IMR-90 (cell line): ENCODE results near the gene VPS4B. TPM values are rescaled to one million over a fixed set of nuclear protein-coding genes. Genes with fewer than 3 reads are reported as not detected.

ENCODE experiments used
- ATAC-seq: fragments of 200-7000 bp; cut with Tn5 transposase; 2 replicates; pipeline ENCODE4 v1.9.1; 2020; ENCODE audit warnings: low read depth, mild to moderate bottlenecking, moderate library complexity
- BruUV-seq: library from RNA; stranded (reverse); fragments of 400-500 nt; replicated peaks from 2 replicates; lab custom pipeline; 2021; lab: Mats Ljungman, UMichigan
- CTCF ChIA-PET: fragments of 300-600 bp; formaldehyde crosslinking; extraction: SDS; loops from one replicate; lab custom pipeline; 2021; ENCODE audit warnings: antibody characterized with exemption; lab: Yijun Ruan, JAX
- POLR2A ChIA-PET: fragments of 300-600 bp; sonication (Branson Sonifier 250); formaldehyde crosslinking; loops from one replicate; lab custom pipeline; 2022; ENCODE audit warnings: antibody characterized with exemption; ENCODE audit not compliant: unreplicated experiment; lab: Charles Lee
- DNase-seq: peaks from one replicate; pipeline ENCODE4 v3.0.0; 2013
- H2AFZ ChIP-seq: replicated peaks from 2 replicates; pipeline ENCODE3; 2013; ENCODE audit warnings: low read length, mild to moderate bottlenecking; ENCODE audit not compliant: poor library complexity
- H2AK5ac ChIP-seq: 2 replicates; pipeline ENCODE4 v1.6.1; 2013; ENCODE audit warnings: low read depth, low read length, inconsistent platforms
- H2AK9ac ChIP-seq: replicated peaks from 2 replicates; pipeline ENCODE3; 2013; ENCODE audit warnings: mild to moderate bottlenecking, low read depth, low read length, moderate library complexity; ENCODE audit not compliant: poor library complexity
- H2BK120ac ChIP-seq: 2 replicates; pipeline ENCODE4 v1.6.1; 2013; ENCODE audit warnings: low read depth, low read length, inconsistent platforms
- H2BK15ac ChIP-seq: 3 replicates; pipeline ENCODE4 v1.6.1; 2013; ENCODE audit warnings: low read depth, low read length, inconsistent platforms
- H2BK20ac ChIP-seq: 2 replicates; pipeline ENCODE4 v1.6.1; 2013; ENCODE audit warnings: low read depth, mild to moderate bottlenecking, inconsistent platforms, low read length, moderate library complexity
- H2BK5ac ChIP-seq: 2 replicates; pipeline ENCODE4 v1.6.1; 2013; ENCODE audit warnings: mild to moderate bottlenecking, low read depth, low read length, inconsistent platforms; ENCODE audit not compliant: poor library complexity, severe bottlenecking
- H3K14ac ChIP-seq: replicated peaks from 2 replicates; pipeline ENCODE4 v1.6.1; 2013; ENCODE audit warnings: low read depth, low read length, inconsistent platforms
- H3K18ac ChIP-seq: 2 replicates; pipeline ENCODE4 v1.6.1; 2013; ENCODE audit warnings: low read depth, low read length, control low read depth
- H3K23ac ChIP-seq: 2 replicates; pipeline ENCODE4 v1.6.1; 2013; ENCODE audit warnings: low read depth, low read length, inconsistent platforms
- H3K27ac ChIP-seq: 2 replicates; pipeline ENCODE4 v1.5.1; 2013; ENCODE audit warnings: mild to moderate bottlenecking, control low read depth, low read length; ENCODE audit not compliant: insufficient read depth
- H3K27me3 ChIP-seq: 2 replicates; pipeline ENCODE4 v1.6.1; 2013; ENCODE audit warnings: low read length; ENCODE audit not compliant: control insufficient read depth, insufficient read depth
- H3K36me3 ChIP-seq: 2 replicates; pipeline ENCODE4 v1.6.1; 2013; ENCODE audit warnings: low read length, mixed read lengths; ENCODE audit not compliant: control insufficient read depth, insufficient read depth
- H3K4ac ChIP-seq: 2 replicates; pipeline ENCODE4 v1.6.1; 2013; ENCODE audit warnings: low read depth, low read length, inconsistent platforms
- H3K4me1 ChIP-seq: 2 replicates; pipeline ENCODE4 v1.6.1; 2013; ENCODE audit warnings: low read length, mixed read lengths; ENCODE audit not compliant: control insufficient read depth, insufficient read depth
- H3K4me2 ChIP-seq: 2 replicates; pipeline ENCODE4 v1.6.1; 2013; ENCODE audit warnings: low read depth, mild to moderate bottlenecking, control low read depth, low read length, moderate library complexity
- H3K4me3 ChIP-seq: 2 replicates; pipeline ENCODE4 v1.5.1; 2013; ENCODE audit warnings: low read depth, mild to moderate bottlenecking, control low read depth, low read length, moderate library complexity; ENCODE audit not compliant: insufficient read depth
- H3K56ac ChIP-seq: 2 replicates; pipeline ENCODE4 v1.6.1; 2013; ENCODE audit warnings: low read length, inconsistent platforms; ENCODE audit not compliant: insufficient read depth; ENCODE audit errors: extremely low read depth
- H3K79me1 ChIP-seq, 2 experiments: 2 replicates each; pipeline ENCODE4 v1.6.1; 2013; ENCODE audit warnings: low read length in 2 of 2, inconsistent platforms in 1 of 2, low read depth in 1 of 2
- H3K9ac ChIP-seq: 2 replicates; pipeline ENCODE4 v1.6.1; 2013; ENCODE audit warnings: low read depth, low read length, control low read depth
- H3K9me1 ChIP-seq: 2 replicates; pipeline ENCODE4 v1.6.1; 2013; ENCODE audit warnings: low read length, inconsistent platforms; ENCODE audit not compliant: insufficient read depth
- H3K9me3 ChIP-seq: 2 replicates; pipeline ENCODE4 v1.6.1; 2013; ENCODE audit warnings: low read length; ENCODE audit not compliant: control insufficient read depth, insufficient read depth
- H4K20me1 ChIP-seq: 2 replicates; pipeline ENCODE4 v1.6.1; 2013; ENCODE audit warnings: low read length, inconsistent platforms; ENCODE audit not compliant: insufficient read depth
- H4K5ac ChIP-seq: 2 replicates; pipeline ENCODE4 v1.6.1; 2013; ENCODE audit warnings: mild to moderate bottlenecking, low read depth, low read length, control low read depth
- H4K8ac ChIP-seq, 2 experiments: 2 replicates each; pipeline ENCODE4 v1.6.1; 2013; ENCODE audit warnings: low read depth in 2 of 2, low read length in 2 of 2, control low read depth in 1 of 2, inconsistent platforms in 1 of 2
- H4K91ac ChIP-seq: 2 replicates; pipeline ENCODE4 v1.6.1; 2013; ENCODE audit warnings: low read depth, low read length, inconsistent platforms; ENCODE audit not compliant: insufficient read depth
- BHLHE40 ChIP-seq: fragments of 150-350 bp; IDR thresholded peaks from 2 replicates; pipeline ENCODE4 v1.6.1; 2016; ENCODE audit warnings: mild to moderate bottlenecking, low read depth, low read length
- ELK1 ChIP-seq: fragments of 150-350 bp; IDR thresholded peaks from 2 replicates; pipeline ENCODE4 v1.6.1; 2016; ENCODE audit warnings: low read depth, mild to moderate bottlenecking, low read length, moderate library complexity, borderline replicate concordance
- MAZ ChIP-seq: IDR thresholded peaks from 2 replicates; pipeline ENCODE4 v1.6.1; 2012; ENCODE audit warnings: low read depth, mild to moderate bottlenecking, low read length, improper control_type of control experiment, moderate library complexity, borderline replicate concordance
- NFE2L2 ChIP-seq: fragments of 150-350 bp; IDR thresholded peaks from 2 replicates; pipeline ENCODE4 v1.6.1; 2016; ENCODE audit warnings: low read depth, mild to moderate bottlenecking, low read length
- SMC3 ChIP-seq: fragments of 150-350 bp; IDR thresholded peaks from 2 replicates; pipeline ENCODE4 v1.6.1; 2016; ENCODE audit warnings: low read depth, mild to moderate bottlenecking, antibody characterized with exemption, low read length, moderate library complexity
- WGBS, 2 experiments: methylation state at CpG; one replicate each; pipeline versions ENCODE4 v1.1.5 to v1.1.7; 2013; ENCODE audit warnings: missing lambda C conversion rate in 2 of 2; ENCODE audit not compliant: insufficient read length in 1 of 2; ENCODE audit errors: extremely low coverage in 2 of 2; 5-methylcytosine and 5-hydroxymethylcytosine counted together
- dilution Hi-C: fragments of 300-500 bp; cut with HindIII; formaldehyde crosslinking; loops from one replicate; pipeline ENCODE4 v1.14.3; 2018; ENCODE audit warnings: low sequenced_read_pairs; ENCODE audit not compliant: unreplicated experiment
- in situ Hi-C: fragments of 300-500 bp; cut with MboI; formaldehyde crosslinking; loops from 3 replicates; pipeline ENCODE4 v1.14.3; 2019; ENCODE audit warnings: low sequenced_read_pairs, inconsistent platforms, mixed read lengths
- intact Hi-C: fragments of 100-400 bp; cut with micrococcal nuclease; formaldehyde crosslinking; loops from 2 replicates; pipeline ENCODE4 v1.10.0; 2022
- polyA plus RNA-seq, 3 experiments: library from polyadenylated mRNA; depleted of rRNA; stranded (reverse); fragments of >200 nt; gene quantifications; 2 replicates each; pipeline ENCODE4 v1.2.3, GENCODE V29; 2012; ENCODE audit warnings: low replicate concordance in 1 of 3
- total RNA-seq: library from RNA; depleted of rRNA; stranded (reverse); fragments of >200 nt; gene quantifications from 2 replicates; pipeline ENCODE4 v1.2.3, GENCODE V29; 2012

The VPS4B gene
- total and polyA plus RNA-seq, 2 of the 4 experiments (the other 2 are of a cell fraction), result 16.2 to 31.5 TPM

DNA sequence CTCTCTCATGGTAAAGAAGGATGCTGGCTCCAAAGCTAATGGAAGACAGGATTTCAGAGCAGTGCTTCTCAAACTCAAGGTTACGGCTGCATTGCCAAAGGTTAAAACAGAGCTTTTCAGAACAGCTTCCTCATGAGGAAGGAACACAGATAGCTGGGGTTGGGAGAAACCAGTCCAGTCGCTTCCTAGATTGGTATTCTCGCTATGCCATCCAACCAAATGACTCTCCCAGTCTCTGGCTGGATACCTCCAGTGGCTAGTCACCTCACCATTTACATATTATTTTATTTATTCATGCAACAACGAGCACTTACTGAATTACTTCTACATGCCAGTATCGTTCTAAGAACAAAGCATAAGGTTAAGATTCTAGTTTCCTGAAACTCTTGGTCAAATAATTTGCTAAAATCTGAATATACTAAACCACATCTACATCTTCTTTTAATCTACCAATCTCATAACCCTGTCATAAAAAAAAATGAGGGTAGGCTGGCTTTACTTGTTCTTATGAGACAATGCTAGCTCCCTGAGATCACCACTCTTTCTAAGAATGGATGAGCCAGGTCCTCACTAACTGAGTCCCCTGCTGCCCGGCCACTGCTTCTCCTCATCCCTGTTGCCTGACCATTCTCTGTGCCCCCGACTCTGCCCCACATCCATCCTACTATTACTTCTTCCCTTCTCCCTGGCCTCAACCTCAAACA is 75.6 kb downstream of the VPS4B start:
- ATAC-seq, result no peak
- Histone ChIP-seq H2BK120ac (no peak overlapping the region), H3K9me1 (no peaks in the 10 kb centered on the region), H3K4me3 (no peak overlapping the region), H3K23ac (no peak overlapping the region; the same call in 1 of the 2 replicates), H4K5ac (no peak overlapping the region), H3K27ac (no peak overlapping the region), H2AFZ (no peak overlapping the region), H3K9ac (no peak overlapping the region), H3K56ac (no peak overlapping the region), H4K8ac (no peak overlapping the region), H3K4me2 (no peak overlapping the region), H3K9me3 (no peaks in the 10 kb centered on the region), H3K79me1 (peaks cover 11 to 33% of the 10 kb centered on the region in 2 experiments; a peak in 3 of 4 replicates), H2BK15ac (no peak overlapping the region), H4K91ac (no peak overlapping the region), H3K4ac (no peak overlapping the region), H2BK20ac (no peak overlapping the region), H2BK5ac (no peak overlapping the region), H3K14ac (no peak overlapping the region), H3K4me1 (no peaks in the 10 kb centered on the region), H2AK9ac (no peak overlapping the region), H3K27me3 (no peaks in the 10 kb centered on the region), H2AK5ac (no peak overlapping the region), H3K36me3 (peaks cover 57% of the 10 kb centered on the region), H4K20me1 (no peaks in the 10 kb centered on the region; the same call in 1 of the 2 replicates), H3K18ac (no peak overlapping the region)
- no peak for TF ChIP-seq NFE2L2
- TF ChIP-seq MAZ, result no peak
- TF ChIP-seq ELK1, result no peak
- no peak for TF ChIP-seq SMC3
- no peak for TF ChIP-seq BHLHE40
- intact Hi-C loops, result no loop called here
- ChIA-PET POLR2A (no interaction called here), CTCF (no interaction called here)
- DNase-seq, result no peak
- 100% methylated on average over 1 of the region's 7 CpGs; no CpG with 5 or more reads in 1 of the 2 experiments for WGBS, 2 experiments
- in situ Hi-C loops, result no loop called here
- BruUV-seq, result no TSS peak
- dilution Hi-C loops, result no loop called here
